DND-41 (cell line): ENCODE results near the gene ACTBL2.
A peak's percentile ranks its signal among the peaks of the same experiment; 100 is the strongest.

Experiments
- ATAC-seq: fragments of 200-7000 bp; cut with Tn5 transposase; 3 replicates; pipeline ENCODE4 v1.9.1; 2021; ENCODE audit warnings: low read depth; ENCODE audit not compliant: insufficient read depth
- DNase-seq: peaks from one replicate; pipeline ENCODE4 v3.0.0-alpha.2; 2020
- H2AFZ ChIP-seq: 2 replicates; pipeline ENCODE4 v1.6.0; 2012; ENCODE audit warnings: low read depth, low read length
- H3K27ac ChIP-seq: 2 replicates; pipeline ENCODE4 v1.5.1; 2012; ENCODE audit warnings: low read length, inconsistent platforms
- H3K27me3 ChIP-seq: fragments of 200-600 bp; sonication (generic); 2 replicates; pipeline ENCODE4 v1.6.0; 2012; ENCODE audit warnings: low read length, mild to moderate bottlenecking, inconsistent platforms; ENCODE audit not compliant: insufficient read depth, poor library complexity
- H3K36me3 ChIP-seq: 2 replicates; pipeline ENCODE4 v1.5.1; 2012; ENCODE audit warnings: low read length, inconsistent platforms; ENCODE audit not compliant: insufficient read depth
- H3K4me1 ChIP-seq: 2 replicates; pipeline ENCODE4 v1.5.1; 2012; ENCODE audit warnings: mild to moderate bottlenecking, low read length; ENCODE audit not compliant: insufficient read depth
- H3K4me2 ChIP-seq: 2 replicates; pipeline ENCODE4 v1.6.0; 2012; ENCODE audit warnings: mild to moderate bottlenecking, moderate library complexity, low read length, inconsistent platforms; ENCODE audit not compliant: insufficient read depth
- H3K4me3 ChIP-seq, 2 experiments: fragments of 200-600 bp in 1 of 2; shearing (Covaris generic) in 1 of 2; 2 replicates each; pipeline ENCODE4 v1.5.1; 2012 to 2016; ENCODE audit warnings: inconsistent platforms in 2 of 2, low read length in 2 of 2, mild to moderate bottlenecking in 2 of 2, low read depth in 1 of 2, moderate library complexity in 1 of 2
- H3K79me2 ChIP-seq: 2 replicates; pipeline ENCODE4 v1.6.0; 2012; ENCODE audit warnings: low read length, inconsistent platforms; ENCODE audit not compliant: insufficient read depth
- H3K9ac ChIP-seq: 2 replicates; pipeline ENCODE4 v1.6.0; 2012; ENCODE audit warnings: low read depth, mild to moderate bottlenecking, inconsistent platforms, low read length, moderate library complexity
- H3K9me3 ChIP-seq: 2 replicates; pipeline ENCODE4 v1.5.1; 2012; ENCODE audit warnings: low read length, moderate library complexity, mild to moderate bottlenecking, inconsistent platforms; ENCODE audit not compliant: insufficient read depth, severe bottlenecking
- H4K20me1 ChIP-seq: 2 replicates; pipeline ENCODE4 v1.6.0; 2012; ENCODE audit warnings: low read length; ENCODE audit not compliant: insufficient read depth
- EZH2 ChIP-seq: IDR thresholded peaks from 3 replicates; pipeline ENCODE4 v1.6.1; 2012; ENCODE audit warnings: borderline replicate concordance, low read depth, mild to moderate bottlenecking, moderate library complexity, low read length, inconsistent platforms; ENCODE audit not compliant: severe bottlenecking
- TF ChIP-seq, protein P1 (sequence below): IDR thresholded peaks from 2 replicates; pipeline ENCODE4 v1.5.1; 2012; ENCODE audit warnings: borderline replicate concordance, low read length, moderate library complexity, mild to moderate bottlenecking; ENCODE audit not compliant: poor library complexity, severe bottlenecking; ENCODE audit errors: extremely low read depth

Gene ACTBL2

GRCh38 chr5:57445705-57446037 is 36.9 kb downstream of the ACTBL2 start:
- no peak for DNase-seq

GRCh38 chr5:57445006-57445704 is 37.5 kb downstream of the ACTBL2 start:
- peak; percentile 52; the same call in 1 of the 3 replicates for ATAC-seq
- H3K9ac ChIP-seq: peak overlapping the region; percentile 2; the same call in 1 of the 2 replicates
- no peak for TF ChIP-seq EZH2
- TF ChIP-seq, protein P1, sequence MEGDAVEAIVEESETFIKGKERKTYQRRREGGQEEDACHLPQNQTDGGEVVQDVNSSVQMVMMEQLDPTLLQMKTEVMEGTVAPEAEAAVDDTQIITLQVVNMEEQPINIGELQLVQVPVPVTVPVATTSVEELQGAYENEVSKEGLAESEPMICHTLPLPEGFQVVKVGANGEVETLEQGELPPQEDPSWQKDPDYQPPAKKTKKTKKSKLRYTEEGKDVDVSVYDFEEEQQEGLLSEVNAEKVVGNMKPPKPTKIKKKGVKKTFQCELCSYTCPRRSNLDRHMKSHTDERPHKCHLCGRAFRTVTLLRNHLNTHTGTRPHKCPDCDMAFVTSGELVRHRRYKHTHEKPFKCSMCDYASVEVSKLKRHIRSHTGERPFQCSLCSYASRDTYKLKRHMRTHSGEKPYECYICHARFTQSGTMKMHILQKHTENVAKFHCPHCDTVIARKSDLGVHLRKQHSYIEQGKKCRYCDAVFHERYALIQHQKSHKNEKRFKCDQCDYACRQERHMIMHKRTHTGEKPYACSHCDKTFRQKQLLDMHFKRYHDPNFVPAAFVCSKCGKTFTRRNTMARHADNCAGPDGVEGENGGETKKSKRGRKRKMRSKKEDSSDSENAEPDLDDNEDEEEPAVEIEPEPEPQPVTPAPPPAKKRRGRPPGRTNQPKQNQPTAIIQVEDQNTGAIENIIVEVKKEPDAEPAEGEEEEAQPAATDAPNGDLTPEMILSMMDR: no peak

More at GRCh38 chr5:57445705-57446037, 36.9 kb downstream of the ACTBL2 start:
- H3K79me2 ChIP-seq: no peaks in the 10 kb centered on the region
- no peaks in the 10 kb centered on the region for H4K20me1 ChIP-seq
- H3K4me3 ChIP-seq: no peak overlapping the region
- no peak; the same call in 2 of the 3 replicates for ATAC-seq
- H3K9me3 ChIP-seq: no peaks in the 10 kb centered on the region
- no peak overlapping the region for H3K4me2 ChIP-seq
- no peaks in the 10 kb centered on the region for H3K27me3 ChIP-seq
- H3K27ac ChIP-seq: peak overlapping the region; percentile 59
- peak overlapping the region; percentile 47 for H2AFZ ChIP-seq
- peaks cover 53% of the 10 kb centered on the region for H3K4me1 ChIP-seq
- TF ChIP-seq EZH2: no peak
- TF ChIP-seq, protein P1: no peak
- H3K36me3 ChIP-seq: no peaks in the 10 kb centered on the region
- H3K9ac ChIP-seq: 0 out of 2 replicates have a peak overlapping the region, but pooled peaks have one; percentile 2

GRCh38 chr5:57442080-57442839 is 40.4 kb downstream of the ACTBL2 start:
- H3K9ac ChIP-seq: no peak overlapping the region

More at GRCh38 chr5:57445006-57445704, 37.5 kb downstream of the ACTBL2 start:
- Histone ChIP-seq H2AFZ (peak overlapping the region; percentile 47), H3K27me3 (no peaks in the 10 kb centered on the region), H3K79me2 (no peaks in the 10 kb centered on the region), H3K27ac (peak overlapping the region; percentile 59), H3K4me2 (no peak overlapping the region), H3K4me3 (no peak overlapping the region), H3K9me3 (no peaks in the 10 kb centered on the region), H3K36me3 (no peaks in the 10 kb centered on the region), H4K20me1 (no peaks in the 10 kb centered on the region), H3K4me1 (peaks cover 51% of the 10 kb centered on the region)
- DNase-seq: peak; percentile 17

More at GRCh38 chr5:57442080-57442839, 40.4 kb downstream of the ACTBL2 start:
- DNase-seq (no peak), ATAC-seq (no peak)
- Histone ChIP-seq H4K20me1 (no peaks in the 10 kb centered on the region), H3K27ac (peak overlapping the region; percentile 61), H3K4me2 (no peak overlapping the region), H3K9me3 (no peaks in the 10 kb centered on the region), H3K4me3 (no peak overlapping the region), H3K79me2 (no peaks in the 10 kb centered on the region), H2AFZ (peak overlapping the region; percentile 21; the same call in 1 of the 2 replicates), H3K4me1 (peaks cover 51% of the 10 kb centered on the region), H3K27me3 (no peaks in the 10 kb centered on the region), H3K36me3 (no peaks in the 10 kb centered on the region)
- TF ChIP-seq, protein P1: no peak
- TF ChIP-seq EZH2: no peak
